HEK293 (cell line): ENCODE data around the gene SERPINB4.

Source experiments
- CTCF ChIA-PET: fragments of 350-600 bp; formaldehyde crosslinking; extraction: SDS; loops from one replicate; lab custom pipeline; 2021; ENCODE audit warnings: antibody characterized with exemption; lab: Yijun Ruan, JAX
- POLR2A ChIA-PET: fragments of 300-600 bp; formaldehyde crosslinking; extraction: SDS; loops from one replicate; lab custom pipeline; 2020; ENCODE audit warnings: antibody characterized with exemption, inconsistent platforms; lab: Yijun Ruan, JAX
- H3K27ac ChIP-seq: fragments of 200-500 bp; sonication (Bioruptor generic); 2 replicates; pipeline ENCODE4 v1.5.1; 2014; ENCODE audit warnings: low read depth, low read length, control low read depth, inconsistent platforms; ENCODE audit errors: extremely low read depth
- H3K36me3 ChIP-seq, 2 experiments: fragments of 200-500 bp in 1 of 2; sonication (Bioruptor generic) in 1 of 2; 1 replicate in 1 of 2; 2 replicates in 1 of 2; pipeline ENCODE4 v1.5.1; 2014 to 2017; ENCODE audit warnings: inconsistent platforms in 2 of 2, low read length in 2 of 2; ENCODE audit not compliant: control insufficient read depth in 2 of 2, insufficient read depth in 1 of 2
- H3K4me1 ChIP-seq: fragments of 200-500 bp; sonication (Bioruptor generic); 2 replicates; pipeline ENCODE4 v1.5.1; 2014; ENCODE audit warnings: mild to moderate bottlenecking, low read length, inconsistent platforms; ENCODE audit not compliant: control insufficient read depth, insufficient read depth
- H3K4me3 ChIP-seq: 2 replicates; pipeline ENCODE4 v1.5.1; 2011; ENCODE audit warnings: low read depth, mild to moderate bottlenecking, control low read depth, low read length, moderate library complexity
- H3K9me3 ChIP-seq: fragments of 200-500 bp; sonication (Bioruptor generic); 2 replicates; pipeline ENCODE4 v1.5.1; 2014; ENCODE audit warnings: low read depth, low read length, inconsistent platforms; ENCODE audit not compliant: control insufficient read depth, insufficient read depth
- IKZF3 ChIP-seq: fragments of 450-650 bp; IDR thresholded peaks from 2 replicates; pipeline ENCODE4 v1.5.0; 2018; ENCODE audit warnings: missing biosample characterization, mild to moderate bottlenecking, missing genetic modification characterization, moderate library complexity
- KLF10 ChIP-seq: fragments of 450-650 bp; IDR thresholded peaks from 2 replicates; pipeline ENCODE4 v1.5.1; 2018; ENCODE audit warnings: missing biosample characterization, mild to moderate bottlenecking, missing genetic modification characterization
- PRDM4 ChIP-seq: fragments of 450-650 bp; formaldehyde crosslinking; IDR thresholded peaks from 2 replicates; pipeline ENCODE4 v1.5.1; 2017; ENCODE audit warnings: missing biosample characterization, missing genetic modification characterization
- ZBTB8A ChIP-seq: fragments of 450-650 bp; formaldehyde crosslinking; IDR thresholded peaks from 2 replicates; pipeline ENCODE4 v1.5.1; 2016; ENCODE audit warnings: missing biosample characterization, missing genetic modification characterization
- ZNF16 ChIP-seq: fragments of 450-650 bp; formaldehyde crosslinking; IDR thresholded peaks from 2 replicates; pipeline ENCODE4 v1.5.1; 2016; ENCODE audit warnings: low read depth, missing biosample characterization, missing genetic modification characterization
- ZNF202 ChIP-seq: fragments of 450-650 bp; formaldehyde crosslinking; IDR thresholded peaks from 2 replicates; pipeline ENCODE4 v1.5.1; 2016; ENCODE audit warnings: missing biosample characterization, missing genetic modification characterization, borderline replicate concordance
- ZNF214 ChIP-seq: fragments of 450-650 bp; formaldehyde crosslinking; IDR thresholded peaks from 2 replicates; pipeline ENCODE4 v1.5.1; 2017; ENCODE audit warnings: missing biosample characterization, mild to moderate bottlenecking, missing genetic modification characterization, borderline replicate concordance
- ZNF23 ChIP-seq: fragments of 450-650 bp; formaldehyde crosslinking; IDR thresholded peaks from 2 replicates; pipeline ENCODE4 v1.5.1; 2016; ENCODE audit warnings: missing biosample characterization, missing genetic modification characterization, borderline replicate concordance
- ZNF24 ChIP-seq: fragments of 450-650 bp; formaldehyde crosslinking; IDR thresholded peaks from 2 replicates; pipeline ENCODE4 v1.5.1; 2016; ENCODE audit warnings: missing biosample characterization, missing genetic modification characterization
- ZNF341 ChIP-seq: fragments of 450-650 bp; formaldehyde crosslinking; IDR thresholded peaks from 2 replicates; pipeline ENCODE4; 2016; ENCODE audit warnings: low read depth, missing biosample characterization, missing genetic modification characterization
- ZNF362 ChIP-seq: fragments of 450-650 bp; formaldehyde crosslinking; IDR thresholded peaks from 2 replicates; pipeline ENCODE4 v1.5.1; 2016; ENCODE audit warnings: missing biosample characterization, missing genetic modification characterization
- ZNF404 ChIP-seq: fragments of 450-650 bp; formaldehyde crosslinking; IDR thresholded peaks from 2 replicates; pipeline ENCODE4 v1.5.1; 2017; ENCODE audit warnings: missing biosample characterization, missing genetic modification characterization
- ZNF433 ChIP-seq: fragments of 450-650 bp; formaldehyde crosslinking; IDR thresholded peaks from 2 replicates; pipeline ENCODE4 v1.5.1; 2016; ENCODE audit warnings: missing biosample characterization, missing genetic modification characterization, low read depth
- ZNF449 ChIP-seq: fragments of 450-650 bp; formaldehyde crosslinking; IDR thresholded peaks from 2 replicates; pipeline ENCODE4 v1.5.1; 2017; ENCODE audit warnings: missing biosample characterization, mild to moderate bottlenecking, missing genetic modification characterization, moderate library complexity
- ZNF518A ChIP-seq: fragments of 450-650 bp; formaldehyde crosslinking; conservative IDR thresholded peaks from 2 replicates; pipeline ENCODE4 v1.5.1; 2016; ENCODE audit warnings: low read depth, missing biosample characterization, missing genetic modification characterization
- ZNF621 ChIP-seq: fragments of 450-650 bp; formaldehyde crosslinking; IDR thresholded peaks from 2 replicates; pipeline ENCODE4 v1.5.1; 2017; ENCODE audit warnings: missing biosample characterization, missing genetic modification characterization
- ZNF677 ChIP-seq: fragments of 450-650 bp; IDR thresholded peaks from 2 replicates; pipeline ENCODE4 v1.5.0; 2018; ENCODE audit warnings: missing biosample characterization, mild to moderate bottlenecking, missing genetic modification characterization, moderate library complexity
- ZNF707 ChIP-seq: fragments of 450-650 bp; formaldehyde crosslinking; IDR thresholded peaks from 2 replicates; pipeline ENCODE4 v1.5.1; 2016; ENCODE audit warnings: missing biosample characterization, missing genetic modification characterization
- ZNF76 ChIP-seq: fragments of 450-650 bp; formaldehyde crosslinking; IDR thresholded peaks from 2 replicates; pipeline ENCODE4; 2016; ENCODE audit warnings: low read depth, missing biosample characterization, missing genetic modification characterization, borderline replicate concordance
- ZNF768 ChIP-seq: fragments of 450-650 bp; formaldehyde crosslinking; IDR thresholded peaks from 2 replicates; pipeline ENCODE4 v1.5.1; 2018; ENCODE audit warnings: missing biosample characterization, mild to moderate bottlenecking, missing genetic modification characterization
- ZNF776 ChIP-seq: fragments of 450-650 bp; formaldehyde crosslinking; IDR thresholded peaks from 2 replicates; pipeline ENCODE4 v1.5.0; 2017; ENCODE audit warnings: missing biosample characterization, missing genetic modification characterization, borderline replicate concordance

Gene SERPINB4

GRCh38 chr18:63591725-63592124, 52.3 kb downstream of the SERPINB4 start (continued):
- TF ChIP-seq ZNF449 (no peak), ZNF768 (no peak)

- no peak overlapping the region for H3K4me3 ChIP-seq
- no peak overlapping the region for H3K27ac ChIP-seq
- CTCF ChIA-PET: interaction anchor here (0.6 to 2.3 kb wide), 7 partner anchors 13 to 883 kb away, joined by 3 to 19 read pairs (median 4); no protein-coding TSS in a partner anchor
- TF ChIP-seq KLF10 (tag by site-specific recombination): no peak
- TF ChIP-seq ZNF404 (tag by site-specific recombination): no peak
- no peak for TF ChIP-seq ZNF16 (tag by site-specific recombination)
- no peak for TF ChIP-seq ZNF24 (tag by site-specific recombination)
- TF ChIP-seq ZNF23 (tag by site-specific recombination): no peak
- no peak for TF ChIP-seq ZNF677 (tag by site-specific recombination)
- H3K4me1 ChIP-seq: no peaks in the 10 kb centered on the region
- no peaks in the 10 kb centered on the region for H3K9me3 ChIP-seq
- H3K36me3 ChIP-seq: no peaks in the 10 kb centered on the region
- POLR2A ChIA-PET: no interaction called here
These were observed 52.9 kb downstream of the SERPINB4 start for GRCh38 chr18:63590966-63591695.

GRCh38 chr18:63590373-63590772, 53.7 kb downstream of the SERPINB4 start:
- no peaks in the 10 kb centered on the region for H3K36me3 ChIP-seq
- CTCF ChIA-PET: interaction anchor here (0.5 to 2.3 kb wide), 5 partner anchors 12 to 404 kb away, joined by 4 to 19 read pairs (median 6); no protein-coding TSS in a partner anchor
- no peak overlapping the region for H3K4me3 ChIP-seq
- POLR2A ChIA-PET: no interaction called here
- H3K27ac ChIP-seq: no peak overlapping the region
- H3K4me1 ChIP-seq: no peaks in the 10 kb centered on the region
- no peaks in the 10 kb centered on the region for H3K9me3 ChIP-seq
- TF ChIP-seq ZNF707 (tag by site-specific recombination): no peak
- TF ChIP-seq PRDM4: no peak
- TF ChIP-seq ZNF341 (tag by site-specific recombination): no peak
- no peak for TF ChIP-seq ZNF518A (tag by site-specific recombination)
- TF ChIP-seq ZNF76 (tag by site-specific recombination): no peak
- TF ChIP-seq IKZF3: no peak
- no peak for TF ChIP-seq ZNF214 (tag by site-specific recombination)
- no peak for TF ChIP-seq ZNF776 (tag by site-specific recombination)
- no peak for TF ChIP-seq ZNF202 (tag by site-specific recombination)
- no peak for TF ChIP-seq ZNF362 (tag by site-specific recombination)
- no peak for TF ChIP-seq ZNF433
- no peak for TF ChIP-seq ZNF621 (tag by site-specific recombination)
- TF ChIP-seq ZBTB8A: no peak
